ENCODE measurements around the gene CD46.

CD46 gene

GRCh38 chr1:207817778-207818751, 66.2 kb downstream of the CD46 start:
- DNase-seq: no peak

GRCh38 chr1:207818971-207819451, 67.2 kb downstream of the CD46 start:
- no peak for DNase-seq

- DNase-seq: no peak
These were observed 69.0 kb downstream of the CD46 start for GRCh38 chr1:207820568-207821463.

GRCh38 chr1:207821464-207822045, 69.7 kb downstream of the CD46 start:
- no peak for DNase-seq

GRCh38 chr1:207822124-207822601, 70.3 kb downstream of the CD46 start:
- no peak for DNase-seq

GRCh38 chr1:207822602-207823451, 71.0 kb downstream of the CD46 start:
- no peak for DNase-seq

- no peak for DNase-seq
These were observed 71.7 kb downstream of the CD46 start for GRCh38 chr1:207823531-207823879.

- DNase-seq: no peak
These were observed 72.2 kb downstream of the CD46 start for GRCh38 chr1:207823880-207824566.

- DNase-seq: no peak
These were observed 73.0 kb downstream of the CD46 start for GRCh38 chr1:207824691-207825408.

- no peak for DNase-seq
These were observed 73.5 kb downstream of the CD46 start for GRCh38 chr1:207825409-207825695.

- peak; percentile 87 for DNase-seq
These were observed 74.1 kb downstream of the CD46 start for GRCh38 chr1:207825719-207826556.

GRCh38 chr1:207826557-207827487, 75.0 kb downstream of the CD46 start:
- DNase-seq: no peak

GRCh38 chr1:207827488-207827830, 75.6 kb downstream of the CD46 start:
- DNase-seq: no peak

GRCh38 chr1:207828046-207828445, 76.2 kb downstream of the CD46 start:
- no peak for DNase-seq

- DNase-seq: peak; percentile 89
These were observed 76.8 kb downstream of the CD46 start for GRCh38 chr1:207828485-207829158.

- no peak for DNase-seq
These were observed 77.7 kb downstream of the CD46 start for GRCh38 chr1:207829576-207829975.

GRCh38 chr1:207830788-207831187, 78.9 kb downstream of the CD46 start:
- DNase-seq: no peak
